HepG2 (cell line): ENCODE results near the gene NSUN2. TPM values are rescaled to one million over a fixed set of nuclear protein-coding genes. Genes with fewer than 3 reads are reported as not detected.
A peak's percentile ranks its signal among the peaks of the same experiment; 100 is the strongest.

ENCODE experiments used
- ATAC-seq: fragments of 200-7000 bp; cut with Tn5 transposase; 3 replicates; pipeline ENCODE4 v1.9.1; 2020; ENCODE audit warnings: mild to moderate bottlenecking, moderate library complexity
- BruUV-seq: library from RNA; stranded (reverse); fragments of 400-500 nt; replicated peaks from 2 replicates; lab custom pipeline; 2021; lab: Mats Ljungman, UMichigan
- CTCF ChIA-PET: fragments of 300-600 bp; formaldehyde crosslinking; extraction: SDS; loops from one replicate; lab custom pipeline; 2021; ENCODE audit warnings: low total read pairs, inconsistent platforms, low intra/inter-chr PET ratio; lab: Yijun Ruan, JAX
- POLR2A ChIA-PET: fragments of 350-600 bp; sonication (Branson Sonifier 250); formaldehyde crosslinking; loops from one replicate; lab custom pipeline; 2020; ENCODE audit warnings: antibody characterized with exemption, inconsistent platforms; lab: Yijun Ruan, JAX
- DNase-seq: peaks from one replicate; pipeline ENCODE4 v3.0.0-alpha.2; 2015; ENCODE audit warnings: low spot score
- FAIRE-seq: peaks from 3 replicates; lab custom pipeline; 2011; peaks lifted over from hg19 to GRCh38; lab: Jason Lieb, UNC
- H2AFZ ChIP-seq: one replicate; pipeline ENCODE4 v1.6.1; 2011; ENCODE audit warnings: low read length, inconsistent platforms
- H3K27ac ChIP-seq: fragments of 300-600 bp; 3 replicates; pipeline ENCODE4 v1.8.0; 2011; ENCODE audit warnings: mixed run types, mild to moderate bottlenecking, mixed read lengths, low read length, inconsistent platforms; ENCODE audit not compliant: insufficient read depth; ENCODE audit errors: extremely low read length
- H3K27me3 ChIP-seq, 2 experiments: fragments of 200-600 bp in 1 of 2; 2 replicates in 1 of 2; 3 replicates in 1 of 2; pipeline versions ENCODE4 v1.6.0 to v1.8.0; 2011; ENCODE audit warnings: low read length in 2 of 2, mild to moderate bottlenecking in 2 of 2, moderate library complexity in 2 of 2, inconsistent platforms in 1 of 2; ENCODE audit not compliant: insufficient read depth in 2 of 2, control insufficient read depth in 1 of 2
- H3K36me3 ChIP-seq, 2 experiments: fragments of 200-600 bp in 1 of 2; replicated peaks in 1 of 2; 2 replicates in 1 of 2; 3 replicates in 1 of 2; pipeline versions ENCODE4 v1.5.1 to v1.8.0; 2011; ENCODE audit warnings: low read length in 2 of 2, inconsistent platforms in 1 of 2; ENCODE audit not compliant: insufficient read depth in 2 of 2, control insufficient read depth in 1 of 2
- H3K4me1 ChIP-seq: 2 replicates; pipeline ENCODE4 v1.5.1; 2012; ENCODE audit warnings: low read length, inconsistent platforms; ENCODE audit not compliant: insufficient read depth
- H3K4me2 ChIP-seq: 2 replicates; pipeline ENCODE4 v1.6.0; 2011; ENCODE audit warnings: low read depth, low read length, inconsistent platforms
- H3K4me3 ChIP-seq, 3 experiments: fragments of 200-600 bp in 1 of 3; sonication (generic), shearing (Covaris generic) in 1 of 3; replicated peaks in 1 of 3; 2 replicates each; pipeline ENCODE4 v1.5.1; 2011 to 2016; ENCODE audit warnings: low read length in 3 of 3, inconsistent platforms in 2 of 3, low read depth in 2 of 3, mild to moderate bottlenecking in 2 of 3, control low read depth in 1 of 3, mixed read lengths in 1 of 3; ENCODE audit not compliant: insufficient read depth in 1 of 3
- H3K79me2 ChIP-seq: one replicate; pipeline ENCODE4 v1.6.1; 2011; ENCODE audit warnings: low read length, inconsistent platforms; ENCODE audit not compliant: insufficient read depth
- H3K9ac ChIP-seq: 2 replicates; pipeline ENCODE4 v1.6.0; 2011; ENCODE audit warnings: mild to moderate bottlenecking, low read depth, low read length, inconsistent platforms; ENCODE audit not compliant: insufficient read depth
- H3K9me3 ChIP-seq: 2 replicates; pipeline ENCODE4 v1.5.1; 2012; ENCODE audit warnings: mild to moderate bottlenecking, low read length
- H4K20me1 ChIP-seq: 2 replicates; pipeline ENCODE4 v1.6.0; 2011; ENCODE audit warnings: inconsistent platforms, mild to moderate bottlenecking, low read length, moderate library complexity; ENCODE audit not compliant: insufficient read depth
- ETV5 ChIP-seq: IDR thresholded peaks from 2 replicates; pipeline ENCODE4 v1.6.1; 2018; ENCODE audit warnings: missing biosample characterization, missing genetic modification reagents, inconsistent platforms, borderline replicate concordance
- FOXO1 ChIP-seq: sonication (generic); formaldehyde crosslinking; IDR thresholded peaks from 2 replicates; pipeline ENCODE4 v1.4.0; 2020; ENCODE audit warnings: missing genetic modification reagents
- IRF9 ChIP-seq: sonication (generic); formaldehyde crosslinking; IDR thresholded peaks from 2 replicates; pipeline ENCODE4 v1.8.0; 2022; ENCODE audit warnings: missing genetic modification reagents, mild to moderate bottlenecking, borderline replicate concordance
- KLF9 ChIP-seq: IDR thresholded peaks from 2 replicates; pipeline ENCODE4 v1.6.1; 2016; ENCODE audit warnings: low read depth
- NAIF1 ChIP-seq: sonication (generic); formaldehyde crosslinking; IDR thresholded peaks from 2 replicates; pipeline ENCODE4 v1.5.0; 2020; ENCODE audit warnings: mild to moderate bottlenecking, missing genetic modification reagents, borderline replicate concordance
- SMARCE1 ChIP-seq: fragments of 450-650 bp; IDR thresholded peaks from 2 replicates; pipeline ENCODE4 v1.6.1; 2017; ENCODE audit warnings: borderline replicate concordance
- ZBTB8A ChIP-seq: sonication (generic); formaldehyde crosslinking; IDR thresholded peaks from 2 replicates; pipeline ENCODE4 v1.4.0; 2020; ENCODE audit warnings: mild to moderate bottlenecking, low read depth, missing genetic modification reagents, borderline replicate concordance
- ZFYVE20 ChIP-seq: sonication (generic); formaldehyde crosslinking; IDR thresholded peaks from 2 replicates; pipeline ENCODE4 v1.8.0; 2023; ENCODE audit warnings: low read depth, mild to moderate bottlenecking, moderate library complexity, missing genetic modification reagents, borderline replicate concordance
- ZNF180 ChIP-seq: sonication (generic); formaldehyde crosslinking; IDR thresholded peaks from 2 replicates; pipeline ENCODE4 v1.4.0; 2020; ENCODE audit warnings: low read depth, missing genetic modification reagents, borderline replicate concordance
- WGBS: methylation state at CpG from one replicate; pipeline ENCODE4 v1.1.6; 2017; ENCODE audit warnings: low lambda C conversion rate; 5-methylcytosine and 5-hydroxymethylcytosine counted together
- in situ Hi-C: cut with HindIII; loops from 2 replicates; pipeline ENCODE4 v1.10.0; 2017; ENCODE audit warnings: low pct_unique_long_range_greater_than_20kb; ENCODE audit not compliant: extremely low pct_ligation_motif_present
- intact Hi-C: fragments of 100-400 bp; cut with micrococcal nuclease; formaldehyde crosslinking; loops from one replicate; pipeline ENCODE4 v1.10.0; 2022; ENCODE audit not compliant: unreplicated experiment
- polyA plus RNA-seq, 8 experiments: library from polyadenylated mRNA; depleted of rRNA in 3 of 8; stranded (reverse) in 7 of 8; unstranded in 1 of 8; fragments of >200 nt; fragmentation: Illumina TruSeq in 4 of 8; extraction: Trizol in 4 of 8; gene quantifications; 2 replicates each; pipeline versions ENCODE4 v1.2.1 to v1.2.3, GENCODE V29; 2011 to 2016; ENCODE audit warnings: low read depth in 4 of 8, missing spikeins in 1 of 8, mixed read lengths in 1 of 8; ENCODE audit not compliant: insufficient read depth in 1 of 8
- total RNA-seq, 5 experiments: library from RNA; depleted of rRNA; stranded (reverse); fragments of >200 nt; fragmentation: Illumina TruSeq; extraction: Trizol; gene quantifications; 2 replicates each; pipeline ENCODE4 v1.2.3, GENCODE V29; 2016; ENCODE audit warnings: low read depth in 1 of 5
- TF ChIP-seq, protein P1 (sequence below), 2 experiments: sonication (generic) in 1 of 2; formaldehyde crosslinking in 1 of 2; IDR thresholded peaks; 2 replicates each; pipeline versions ENCODE4 v1.5.1 to v1.6.1; 2011 to 2020; ENCODE audit warnings: borderline replicate concordance in 1 of 2, low read depth in 1 of 2, low read length in 1 of 2, mild to moderate bottlenecking in 1 of 2, missing genetic modification reagents in 1 of 2, moderate library complexity in 1 of 2
- TF ChIP-seq, protein P2 (sequence below): sonication (generic); formaldehyde crosslinking; IDR thresholded peaks from 2 replicates; pipeline ENCODE4 v1.4.0; 2020; ENCODE audit warnings: mild to moderate bottlenecking, low read depth, missing genetic modification reagents

Gene NSUN2
- total and polyA plus RNA-seq, 2 of the 13 experiments (the other 11 are each of a cell fraction or from before 2014, with no cell fraction given), result 51.7 to 69.1 TPM

- Histone ChIP-seq H2AFZ (no peak overlapping the region), H3K27me3 (peaks cover 3 to 6% of the 10 kb centered on the region in 2 experiments; a peak in 4 of 5 replicates), H4K20me1 (no peaks in the 10 kb centered on the region)
- peak; percentile 55 for ATAC-seq
- TF ChIP-seq ETV5 (CRISPR knock-in tag) (no peak), IRF9 (no peak), SMARCE1 (no peak), ZNF180 (CRISPR knock-in tag) (no peak), NAIF1 (CRISPR knock-in tag) (no peak), KLF9 (CRISPR knock-in tag) (no peak)
- TF ChIP-seq, all 625 proteins: peak for 0
- Histone ChIP-seq H3K9ac (no peak overlapping the region), H3K79me2 (no peaks in the 10 kb centered on the region), H3K4me3 (no peak overlapping the region), H3K4me1 (no peaks in the 10 kb centered on the region), H3K4me2 (no peak overlapping the region), H3K27ac (no peak overlapping the region), H3K9me3 (no peaks in the 10 kb centered on the region), H3K36me3 (no peaks in the 10 kb centered on the region)
- intact Hi-C loops, result no loop called here
- no peak for DNase-seq
- BruUV-seq, result no TSS peak
- POLR2A ChIA-PET, result no interaction called here
- FAIRE-seq, result no peak
- CTCF ChIA-PET, result no interaction called here
- 50% methylated on average over 8 of the region's 8 CpGs for WGBS
- in situ Hi-C loops, result no loop called here
Measured at GRCh38 chr5:6584727-6585126, 48.1 kb downstream of the NSUN2 start.

DNA sequence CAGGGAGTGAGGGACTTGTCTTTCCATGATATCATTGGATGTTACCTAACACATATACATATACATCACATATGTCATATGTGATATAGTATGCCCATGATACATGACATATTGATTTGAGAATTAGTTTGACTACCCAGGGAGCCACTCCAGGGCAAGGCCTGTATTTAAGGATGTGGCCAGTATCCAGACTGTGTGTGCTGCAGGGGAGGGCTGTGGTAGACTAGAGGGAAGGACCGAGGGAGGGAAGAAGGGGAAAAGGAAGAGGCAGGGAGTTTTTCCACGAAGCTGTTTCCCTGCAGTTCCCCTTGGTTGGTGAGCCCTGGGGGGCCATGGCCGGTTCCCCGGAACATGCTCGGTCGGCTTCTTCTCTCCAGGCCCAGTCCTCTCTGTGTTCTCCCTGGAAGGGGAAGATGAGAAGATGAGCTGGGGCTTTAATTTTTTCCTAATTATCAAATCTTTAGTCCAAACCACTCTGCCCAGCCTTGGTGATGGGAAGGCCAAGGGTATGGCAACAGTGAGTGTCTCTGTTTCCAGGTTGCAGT lies 48.7 kb downstream of the NSUN2 start:
- H3K27ac ChIP-seq, result no peak overlapping the region
- in situ Hi-C loops (no loop called here), intact Hi-C loops (no loop called here)
- CTCF ChIA-PET, result no interaction called here
- H3K36me3 ChIP-seq, result no peaks in the 10 kb centered on the region
- ATAC-seq (no peak), FAIRE-seq (no peak), DNase-seq (no peak)
- no peak overlapping the region for H3K4me2 ChIP-seq
- POLR2A ChIA-PET, result no interaction called here
- no peak overlapping the region for H2AFZ ChIP-seq
- no TSS peak for BruUV-seq
- no peak overlapping the region for H3K9ac ChIP-seq
- no peaks in the 10 kb centered on the region for H3K4me1 ChIP-seq
- no peak overlapping the region for H3K4me3 ChIP-seq
- no peaks in the 10 kb centered on the region for H3K9me3 ChIP-seq
- 50% methylated on average over 6 of the region's 6 CpGs for WGBS
- H3K79me2 ChIP-seq, result no peaks in the 10 kb centered on the region
- peaks cover 5 to 9% of the 10 kb centered on the region in 2 experiments; a peak in 4 of 5 replicates for H3K27me3 ChIP-seq
- H4K20me1 ChIP-seq, result no peaks in the 10 kb centered on the region
- TF ChIP-seq ZBTB8A (CRISPR knock-in tag) (no peak), ZFYVE20 (CRISPR knock-in tag) (no peak), FOXO1 (no peak)
- TF ChIP-seq, protein P1, sequence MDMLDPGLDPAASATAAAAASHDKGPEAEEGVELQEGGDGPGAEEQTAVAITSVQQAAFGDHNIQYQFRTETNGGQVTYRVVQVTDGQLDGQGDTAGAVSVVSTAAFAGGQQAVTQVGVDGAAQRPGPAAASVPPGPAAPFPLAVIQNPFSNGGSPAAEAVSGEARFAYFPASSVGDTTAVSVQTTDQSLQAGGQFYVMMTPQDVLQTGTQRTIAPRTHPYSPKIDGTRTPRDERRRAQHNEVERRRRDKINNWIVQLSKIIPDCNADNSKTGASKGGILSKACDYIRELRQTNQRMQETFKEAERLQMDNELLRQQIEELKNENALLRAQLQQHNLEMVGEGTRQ (IDR thresholded peaks at IDR 0.05; ENCODE audit: low read depth, low read length), result no peak
- TF ChIP-seq, protein P1 (CRISPR knock-in tag; IDR thresholded peaks at IDR 0.05; ENCODE audit: borderline replicate concordance), result no peak
- TF ChIP-seq, protein P2, sequence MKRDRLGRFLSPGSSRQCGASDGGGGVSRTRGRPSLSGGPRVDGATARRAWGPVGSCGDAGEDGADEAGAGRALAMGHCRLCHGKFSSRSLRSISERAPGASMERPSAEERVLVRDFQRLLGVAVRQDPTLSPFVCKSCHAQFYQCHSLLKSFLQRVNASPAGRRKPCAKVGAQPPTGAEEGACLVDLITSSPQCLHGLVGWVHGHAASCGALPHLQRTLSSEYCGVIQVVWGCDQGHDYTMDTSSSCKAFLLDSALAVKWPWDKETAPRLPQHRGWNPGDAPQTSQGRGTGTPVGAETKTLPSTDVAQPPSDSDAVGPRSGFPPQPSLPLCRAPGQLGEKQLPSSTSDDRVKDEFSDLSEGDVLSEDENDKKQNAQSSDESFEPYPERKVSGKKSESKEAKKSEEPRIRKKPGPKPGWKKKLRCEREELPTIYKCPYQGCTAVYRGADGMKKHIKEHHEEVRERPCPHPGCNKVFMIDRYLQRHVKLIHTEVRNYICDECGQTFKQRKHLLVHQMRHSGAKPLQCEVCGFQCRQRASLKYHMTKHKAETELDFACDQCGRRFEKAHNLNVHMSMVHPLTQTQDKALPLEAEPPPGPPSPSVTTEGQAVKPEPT (CRISPR knock-in tag), result no peak
